H9 (cell line): Measurements from ENCODE around the gene SLC25A24. TPM values are rescaled to one million over a fixed set of nuclear protein-coding genes. Genes with fewer than 3 reads are reported as not detected.
"Not testable (repeated sequence)": the region's sequence is repeated elsewhere in the genome, so short reads cannot be mapped to it uniquely, and the experiment has no call there.

ENCODE experiments used
- DNase-seq: peaks from one replicate; pipeline ENCODE4 v3.0.0-alpha.2; 2017
- H2AFZ ChIP-seq: one replicate; pipeline ENCODE4 v1.6.1; 2013; ENCODE audit warnings: mild to moderate bottlenecking, low read length, control low read depth, moderate library complexity
- H2AK5ac ChIP-seq: 2 replicates; pipeline ENCODE4 v1.6.1; 2013; ENCODE audit warnings: low read length, control low read depth, mixed read lengths; ENCODE audit not compliant: insufficient read length
- H2BK120ac ChIP-seq: one replicate; pipeline ENCODE4 v1.6.1; 2013; ENCODE audit warnings: low read depth, mild to moderate bottlenecking, low read length, control low read depth, inconsistent platforms; ENCODE audit not compliant: poor library complexity, severe bottlenecking
- H2BK12ac ChIP-seq: 2 replicates; pipeline ENCODE4 v1.6.1; 2013; ENCODE audit warnings: low read length, control low read depth, mixed read lengths, low read depth; ENCODE audit not compliant: insufficient read length
- H2BK15ac ChIP-seq: 2 replicates; pipeline ENCODE4 v1.6.1; 2013; ENCODE audit warnings: low read depth, low read length, control low read depth
- H2BK20ac ChIP-seq: one replicate; pipeline ENCODE4 v1.6.1; 2013; ENCODE audit warnings: low read depth, mild to moderate bottlenecking, low read length, control low read depth, inconsistent platforms; ENCODE audit not compliant: poor library complexity, severe bottlenecking
- H2BK5ac ChIP-seq: 2 replicates; pipeline ENCODE4 v1.6.1; 2013; ENCODE audit warnings: low read length, control low read depth, mixed read lengths; ENCODE audit not compliant: insufficient read length
- H3K14ac ChIP-seq: 2 replicates; pipeline ENCODE4 v1.6.1; 2013; ENCODE audit warnings: low read length, control low read depth; ENCODE audit not compliant: insufficient read depth
- H3K18ac ChIP-seq: 2 replicates; pipeline ENCODE4 v1.6.1; 2013; ENCODE audit warnings: low read depth, mild to moderate bottlenecking, mixed read lengths, low read length, control low read depth; ENCODE audit not compliant: insufficient read length
- H3K23ac ChIP-seq: 2 replicates; pipeline ENCODE4 v1.6.1; 2013; ENCODE audit warnings: low read length, control low read depth, mixed read lengths, low read depth; ENCODE audit not compliant: insufficient read length
- H3K23me2 ChIP-seq: 2 replicates; pipeline ENCODE4 v1.6.1; 2013; ENCODE audit warnings: low read depth, mild to moderate bottlenecking, mixed read lengths, low read length, control low read depth; ENCODE audit not compliant: insufficient read length, poor library complexity, severe bottlenecking
- H3K27ac ChIP-seq: 2 replicates; pipeline ENCODE4 v1.5.1; 2013; ENCODE audit warnings: low read length, control low read depth, mixed read lengths, low read depth; ENCODE audit not compliant: insufficient read length
- H3K27me3 ChIP-seq: 2 replicates; pipeline ENCODE4 v1.6.1; 2013; ENCODE audit warnings: low read length, control low read depth, inconsistent platforms; ENCODE audit not compliant: insufficient read depth
- H3K4ac ChIP-seq: 2 replicates; pipeline ENCODE4 v1.6.1; 2013; ENCODE audit warnings: low read depth, mild to moderate bottlenecking, control low read depth, inconsistent platforms, low read length, moderate library complexity
- H3K4me1 ChIP-seq: 2 replicates; pipeline ENCODE4 v1.6.1; 2013; ENCODE audit warnings: low read length, control low read depth, inconsistent platforms; ENCODE audit not compliant: insufficient read depth
- H3K4me2 ChIP-seq: 2 replicates; pipeline ENCODE4 v1.6.1; 2013; ENCODE audit warnings: low read length, control low read depth, mixed read lengths; ENCODE audit not compliant: insufficient read length, insufficient read depth
- H3K56ac ChIP-seq: 2 replicates; pipeline ENCODE4 v1.6.1; 2013; ENCODE audit warnings: low read depth, mild to moderate bottlenecking, mixed read lengths, low read length, control low read depth; ENCODE audit not compliant: insufficient read length
- H3K79me1 ChIP-seq: 2 replicates; pipeline ENCODE4 v1.6.1; 2013; ENCODE audit warnings: low read depth, mild to moderate bottlenecking, moderate library complexity, low read length, control low read depth, inconsistent platforms; ENCODE audit not compliant: insufficient read depth, poor library complexity, severe bottlenecking
- H3K79me2 ChIP-seq: 2 replicates; pipeline ENCODE4 v1.6.1; 2013; ENCODE audit warnings: low read length, control low read depth, inconsistent platforms; ENCODE audit not compliant: insufficient read depth
- H3K9ac ChIP-seq: 2 replicates; pipeline ENCODE4 v1.6.1; 2013; ENCODE audit warnings: low read length, control low read depth, mixed read lengths; ENCODE audit not compliant: insufficient read length; ENCODE audit errors: extremely low read depth
- H3K9me3 ChIP-seq: one replicate; pipeline ENCODE4 v1.6.1; 2013; ENCODE audit warnings: low read depth, low read length, inconsistent platforms; ENCODE audit not compliant: control insufficient read depth
- H3T11ph ChIP-seq: one replicate; pipeline ENCODE4 v1.6.1; 2013; ENCODE audit warnings: mild to moderate bottlenecking, low read length, control low read depth, inconsistent platforms
- H4K20me1 ChIP-seq: one replicate; pipeline ENCODE4 v1.6.1; 2013; ENCODE audit not compliant: control insufficient read depth, insufficient read length, insufficient read depth
- H4K5ac ChIP-seq: 2 replicates; pipeline ENCODE4 v1.6.1; 2013; ENCODE audit warnings: low read depth, mild to moderate bottlenecking, mixed read lengths, low read length, control low read depth; ENCODE audit not compliant: insufficient read length
- H4K8ac ChIP-seq: replicated peaks from 2 replicates; pipeline ENCODE4 v1.6.1; 2013; ENCODE audit warnings: low read length, control low read depth, mixed read lengths, low read depth; ENCODE audit not compliant: insufficient read length
- H4K91ac ChIP-seq: 2 replicates; pipeline ENCODE4 v1.6.1; 2013; ENCODE audit warnings: low read depth, mild to moderate bottlenecking, moderate library complexity, mixed read lengths, low read length, control low read depth; ENCODE audit not compliant: insufficient read length
- H3K27ac Mint-ChIP-seq, 3 experiments: 2 replicates in 2 of 3; 3 replicates in 1 of 3; pipeline ENCODE4 v1.8.0; 2020 to 2021; ENCODE audit warnings: mixed read lengths in 3 of 3, mild to moderate bottlenecking in 1 of 3, moderate library complexity in 1 of 3
- H3K27me3 Mint-ChIP-seq: 2 replicates; pipeline ENCODE4 v1.8.0; 2021; ENCODE audit warnings: low read depth, mild to moderate bottlenecking, moderate library complexity, mixed read lengths
- H3K36me3 Mint-ChIP-seq, 3 experiments: 2 replicates in 2 of 3; 3 replicates in 1 of 3; pipeline ENCODE4 v1.8.0; 2020 to 2021; ENCODE audit warnings: low read depth in 3 of 3, mixed read lengths in 3 of 3; ENCODE audit not compliant: insufficient read depth in 1 of 3
- H3K4me1 Mint-ChIP-seq, 2 experiments: 2 replicates each; pipeline ENCODE4 v1.8.0; 2020; ENCODE audit warnings: mixed read lengths in 2 of 2
- H3K4me3 Mint-ChIP-seq, 2 experiments: 2 replicates in 1 of 2; 3 replicates in 1 of 2; pipeline ENCODE4 v1.8.0; 2020 to 2021; ENCODE audit warnings: mild to moderate bottlenecking in 2 of 2, mixed read lengths in 2 of 2, moderate library complexity in 1 of 2
- H3K9me3 Mint-ChIP-seq, 2 experiments: 2 replicates in 1 of 2; 3 replicates in 1 of 2; pipeline ENCODE4 v1.8.0; 2020; ENCODE audit warnings: mild to moderate bottlenecking in 2 of 2, mixed read lengths in 2 of 2, moderate library complexity in 1 of 2
- WGBS: extraction: QIAGEN DNeasy Blood & Tissue Kit; methylation state at CpG from one replicate; pipeline ENCODE4 v1.1.7; 2013; ENCODE audit warnings: missing lambda C conversion rate, low lambda C conversion rate, mixed read lengths; ENCODE audit not compliant: insufficient read length; ENCODE audit errors: extremely low coverage; 5-methylcytosine and 5-hydroxymethylcytosine counted together
- total RNA-seq: library from RNA; stranded (reverse); gene quantifications from 2 replicates; pipeline ENCODE4 v1.2.1, GENCODE V29; 2021

The SLC25A24 gene
- total RNA-seq, 1 experiment from 2014 or later: 35.1 TPM

- H2AK5ac ChIP-seq, H3K23me2 ChIP-seq, H3K56ac ChIP-seq, H2AFZ ChIP-seq, H3K4me1 ChIP-seq, DNase-seq, H4K8ac ChIP-seq, H4K5ac ChIP-seq, H2BK15ac ChIP-seq, H3T11ph ChIP-seq, H2BK12ac ChIP-seq, H3K9me3 Mint-ChIP-seq, H3K9me3 ChIP-seq, H3K4me3 Mint-ChIP-seq, H2BK20ac ChIP-seq, H3K27ac Mint-ChIP-seq, H3K23ac ChIP-seq, H3K4ac ChIP-seq, H3K27me3 Mint-ChIP-seq, H4K91ac ChIP-seq, H2BK120ac ChIP-seq, H3K9ac ChIP-seq, H3K79me1 ChIP-seq, H3K18ac ChIP-seq, H3K36me3 Mint-ChIP-seq, H3K14ac ChIP-seq, H2BK5ac ChIP-seq, H3K79me2 ChIP-seq, H3K27ac ChIP-seq, H3K4me1 Mint-ChIP-seq, H4K20me1 ChIP-seq, H3K27me3 ChIP-seq, H3K4me2 ChIP-seq: not testable (repeated sequence)
- WGBS: no CpG with 5 or more reads among the region's 2 CpGs
Measured at GRCh38 chr1:108217007-108217406, 16.9 kb upstream of the SLC25A24 start.

DNA sequence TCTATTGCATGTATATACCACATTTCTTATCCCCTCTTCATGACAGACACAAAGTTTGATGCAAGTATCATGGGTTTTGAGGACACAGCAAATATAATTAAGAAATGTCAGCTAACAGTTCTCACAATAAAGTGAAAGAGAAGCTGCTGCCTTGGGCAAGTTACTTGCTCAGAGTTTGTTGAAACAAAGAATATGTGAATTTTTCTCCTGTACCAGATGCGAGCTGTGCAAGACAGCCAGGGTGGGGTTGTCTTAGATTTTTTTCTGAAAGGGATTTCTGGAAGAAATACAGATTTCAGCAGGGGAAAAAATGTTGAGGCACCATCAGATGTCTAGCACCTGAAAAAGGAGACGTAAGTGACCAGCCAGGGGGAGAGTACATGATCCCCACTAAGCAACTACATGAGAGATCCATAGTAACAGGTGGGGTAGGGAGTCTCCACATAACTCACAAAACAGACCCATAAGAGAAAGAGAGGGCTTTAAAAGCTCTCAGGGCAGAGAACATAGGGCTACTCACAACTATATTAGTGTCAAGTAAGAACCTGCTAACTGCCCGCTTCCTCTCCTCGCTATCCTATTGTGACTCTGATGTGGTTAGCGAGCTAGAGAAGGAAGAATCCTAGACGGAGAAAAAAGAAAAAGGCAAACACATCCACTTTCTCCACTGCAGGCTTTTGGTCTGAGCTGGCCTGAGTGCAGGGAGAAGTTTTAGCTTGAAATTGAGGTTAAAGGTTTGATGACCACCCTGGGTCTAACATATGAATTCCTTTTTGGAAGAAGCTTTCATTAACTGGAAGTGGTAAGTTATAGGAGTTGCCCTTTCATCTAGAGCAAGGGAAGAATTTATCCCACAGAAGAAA lies 16.1 kb upstream of the SLC25A24 start:
- not testable (repeated sequence) for H3K9ac ChIP-seq, H2BK20ac ChIP-seq, H3K4me2 ChIP-seq, H2BK15ac ChIP-seq, H2AK5ac ChIP-seq, H3K27me3 ChIP-seq, H4K20me1 ChIP-seq, H3K23me2 ChIP-seq, H3K14ac ChIP-seq, H3T11ph ChIP-seq, H4K91ac ChIP-seq, H3K79me2 ChIP-seq, H3K9me3 ChIP-seq, H2AFZ ChIP-seq, H3K9me3 Mint-ChIP-seq, H4K8ac ChIP-seq, H3K4me1 Mint-ChIP-seq, H3K4me3 Mint-ChIP-seq, H3K36me3 Mint-ChIP-seq, H3K23ac ChIP-seq, H3K27ac ChIP-seq, H3K79me1 ChIP-seq, H4K5ac ChIP-seq, H3K4me1 ChIP-seq, H2BK5ac ChIP-seq, H3K56ac ChIP-seq, H2BK12ac ChIP-seq, H3K27me3 Mint-ChIP-seq, H3K4ac ChIP-seq, H3K18ac ChIP-seq, DNase-seq, H2BK120ac ChIP-seq, H3K27ac Mint-ChIP-seq
- no CpG with 5 or more reads among the region's 6 CpGs for WGBS
